Nephron (organoid): ENCODE data around the gene TBX5.

Source experiments
- H3K27ac Mint-ChIP-seq, 3 experiments: 2 replicates each; pipeline ENCODE4 v1.8.0; 2020; ENCODE audit warnings: mixed read lengths in 3 of 3, mild to moderate bottlenecking in 2 of 3, moderate library complexity in 1 of 3
- H3K27me3 Mint-ChIP-seq: 2 replicates; pipeline ENCODE4 v1.8.0; 2021; ENCODE audit warnings: low read depth, mild to moderate bottlenecking, moderate library complexity, mixed read lengths
- H3K36me3 Mint-ChIP-seq: 2 replicates; pipeline ENCODE4 v1.8.0; 2020; ENCODE audit warnings: low read depth, mixed read lengths
- H3K4me1 Mint-ChIP-seq: 2 replicates; pipeline ENCODE4 v1.8.0; 2020; ENCODE audit warnings: mixed read lengths
- H3K4me3 Mint-ChIP-seq, 3 experiments: 2 replicates each; pipeline ENCODE4 v1.8.0; 2020; ENCODE audit warnings: mild to moderate bottlenecking in 3 of 3, mixed read lengths in 3 of 3, moderate library complexity in 2 of 3
- H3K9me3 Mint-ChIP-seq: 2 replicates; pipeline ENCODE4 v1.8.0; 2020; ENCODE audit warnings: mixed read lengths
- TF ChIP-seq, protein P1 (sequence below), 3 experiments: fragments of 200-600 bp; sonication (generic); IDR thresholded peaks; one replicate each; pipeline ENCODE4 v1.5.0; 2021; ENCODE audit warnings: antibody characterized with exemption in 3 of 3; ENCODE audit not compliant: unreplicated experiment in 3 of 3

The TBX5 gene

DNA sequence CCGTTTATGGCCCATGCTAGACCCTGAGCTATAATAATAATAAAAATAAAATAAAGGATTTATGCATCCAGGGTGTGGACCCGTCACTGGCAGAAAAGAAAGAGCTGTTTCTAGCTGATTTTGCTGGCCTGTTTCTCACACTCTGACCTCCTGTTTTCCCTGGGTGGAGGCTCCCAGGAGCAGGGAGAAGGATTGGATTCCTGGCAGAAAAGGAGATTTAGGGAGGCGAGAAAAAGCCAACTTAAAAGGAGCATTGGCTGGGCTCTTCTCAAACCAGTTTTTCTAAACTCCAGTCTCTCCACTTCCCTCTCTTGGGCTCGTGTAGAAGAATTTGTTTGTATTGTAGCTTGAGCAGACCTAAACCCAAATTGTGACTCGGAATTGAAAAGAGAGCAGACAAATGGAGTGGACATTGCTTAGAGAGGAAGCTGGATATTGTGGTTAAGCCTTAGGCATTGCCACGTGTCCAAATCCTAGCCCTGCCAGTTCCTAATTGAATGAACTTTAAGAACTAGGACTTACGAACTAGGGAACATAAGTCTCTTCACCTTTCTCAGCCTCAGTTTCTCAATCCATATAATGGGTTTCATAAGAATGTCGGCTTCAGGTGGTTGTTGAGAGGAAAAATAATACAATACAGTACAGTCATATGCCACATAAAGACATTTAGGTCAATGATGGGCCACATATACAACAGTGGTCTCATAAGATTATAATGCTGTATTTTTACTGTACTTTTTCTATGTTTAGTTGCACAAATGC, 14.4 kb upstream of the TBX5 start:
- TF ChIP-seq, protein P1, sequence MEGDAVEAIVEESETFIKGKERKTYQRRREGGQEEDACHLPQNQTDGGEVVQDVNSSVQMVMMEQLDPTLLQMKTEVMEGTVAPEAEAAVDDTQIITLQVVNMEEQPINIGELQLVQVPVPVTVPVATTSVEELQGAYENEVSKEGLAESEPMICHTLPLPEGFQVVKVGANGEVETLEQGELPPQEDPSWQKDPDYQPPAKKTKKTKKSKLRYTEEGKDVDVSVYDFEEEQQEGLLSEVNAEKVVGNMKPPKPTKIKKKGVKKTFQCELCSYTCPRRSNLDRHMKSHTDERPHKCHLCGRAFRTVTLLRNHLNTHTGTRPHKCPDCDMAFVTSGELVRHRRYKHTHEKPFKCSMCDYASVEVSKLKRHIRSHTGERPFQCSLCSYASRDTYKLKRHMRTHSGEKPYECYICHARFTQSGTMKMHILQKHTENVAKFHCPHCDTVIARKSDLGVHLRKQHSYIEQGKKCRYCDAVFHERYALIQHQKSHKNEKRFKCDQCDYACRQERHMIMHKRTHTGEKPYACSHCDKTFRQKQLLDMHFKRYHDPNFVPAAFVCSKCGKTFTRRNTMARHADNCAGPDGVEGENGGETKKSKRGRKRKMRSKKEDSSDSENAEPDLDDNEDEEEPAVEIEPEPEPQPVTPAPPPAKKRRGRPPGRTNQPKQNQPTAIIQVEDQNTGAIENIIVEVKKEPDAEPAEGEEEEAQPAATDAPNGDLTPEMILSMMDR (IDR thresholded peaks at IDR 0.05; ENCODE audit: unreplicated experiment in 3 of 3) = no peak
- Mint-ChIP-seq H3K4me1 (no peaks in the 10 kb centered on the region), H3K27ac (no peak overlapping the region), H3K27me3 (peaks cover 98% of the 10 kb centered on the region), H3K9me3 (no peaks in the 10 kb centered on the region), H3K36me3 (no peaks in the 10 kb centered on the region), H3K4me3 (no peak overlapping the region)

DNA sequence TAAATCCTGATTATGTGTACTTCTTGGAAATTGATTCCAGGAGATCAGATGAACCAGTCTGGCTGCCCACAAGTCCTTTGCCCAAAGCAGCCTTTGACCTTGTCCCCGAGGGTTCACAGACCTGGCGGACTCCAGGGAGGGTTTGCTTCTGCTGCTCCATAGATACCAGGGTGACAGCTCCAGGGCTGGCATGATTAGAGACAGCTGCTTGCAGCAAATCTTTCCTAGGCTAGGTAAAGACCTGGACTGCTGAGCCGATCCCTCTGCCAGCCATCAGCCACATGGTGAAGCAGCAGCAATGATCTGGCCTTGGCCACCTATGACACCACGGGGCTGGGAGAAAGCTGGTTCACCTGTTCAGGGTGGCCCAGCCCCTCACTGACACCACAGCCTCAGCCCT, 10.1 kb upstream of the TBX5 start:
- Mint-ChIP-seq H3K27me3 (peaks cover 98% of the 10 kb centered on the region), H3K4me3 (no peak overlapping the region), H3K27ac (no peak overlapping the region), H3K4me1 (no peaks in the 10 kb centered on the region), H3K36me3 (no peaks in the 10 kb centered on the region), H3K9me3 (no peaks in the 10 kb centered on the region)
- TF ChIP-seq, protein P1 (IDR thresholded peaks at IDR 0.05; ENCODE audit: unreplicated experiment in 3 of 3) = no peak

DNA sequence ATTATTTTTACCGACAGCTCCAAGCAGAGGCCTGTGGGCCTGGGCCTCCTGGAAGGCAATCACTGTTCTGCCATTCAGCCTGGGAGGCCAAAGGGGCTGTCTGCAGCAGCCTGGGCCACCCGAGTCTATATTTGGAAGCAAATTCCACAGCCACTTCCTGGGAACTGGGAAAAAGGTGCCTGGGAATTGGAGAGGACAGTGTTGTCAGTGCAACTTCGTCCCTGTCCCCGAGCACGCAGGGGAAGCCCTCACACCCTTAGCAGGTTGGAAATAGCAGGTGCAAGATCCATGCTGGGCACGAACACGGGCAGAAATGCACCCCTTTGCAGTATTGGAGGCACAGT, 9.6 kb upstream of the TBX5 start:
- Mint-ChIP-seq H3K27ac (no peak overlapping the region), H3K9me3 (no peaks in the 10 kb centered on the region), H3K4me3 (no peak overlapping the region), H3K4me1 (no peaks in the 10 kb centered on the region), H3K27me3 (peaks cover 100% of the 10 kb centered on the region), H3K36me3 (no peaks in the 10 kb centered on the region)
- TF ChIP-seq, protein P1 (IDR thresholded peaks at IDR 0.05; ENCODE audit: unreplicated experiment in 3 of 3) = no peak

DNA sequence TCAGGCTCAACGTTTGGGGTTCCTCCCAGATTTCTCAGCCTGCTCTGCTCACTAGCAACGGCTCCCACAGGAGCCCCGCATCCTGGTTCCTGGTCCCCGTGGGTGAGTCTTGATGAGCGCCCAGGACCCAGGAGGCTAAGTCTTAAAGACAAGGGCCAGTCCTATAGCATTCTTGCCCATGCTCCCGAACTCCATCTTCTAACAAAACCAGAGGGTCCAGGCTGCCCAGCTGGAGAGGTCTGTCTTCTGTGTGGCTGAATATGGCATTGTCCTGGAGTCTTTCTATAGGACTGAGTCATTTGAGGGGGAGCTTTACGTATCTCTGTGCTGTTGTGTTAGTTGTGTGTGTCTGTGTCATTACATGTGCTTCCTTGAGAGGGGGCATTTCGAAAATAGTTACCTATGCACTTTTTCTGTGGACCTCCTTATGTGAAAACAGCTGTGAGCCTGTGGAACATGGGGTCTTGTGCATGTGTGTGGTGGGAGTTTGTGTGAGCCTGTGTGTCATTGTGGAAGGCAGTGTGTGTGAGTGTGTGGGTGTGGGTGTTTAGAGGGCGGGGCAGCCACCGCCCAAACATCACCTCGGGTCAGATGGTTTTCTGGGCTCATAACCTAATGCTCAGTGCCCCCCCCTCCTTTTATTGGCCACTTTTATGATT, 9.1 kb upstream of the TBX5 start:
- Mint-ChIP-seq H3K4me3 (no peak overlapping the region), H3K27me3 (peaks cover 100% of the 10 kb centered on the region), H3K36me3 (no peaks in the 10 kb centered on the region), H3K4me1 (no peaks in the 10 kb centered on the region), H3K9me3 (no peaks in the 10 kb centered on the region), H3K27ac (no peak overlapping the region)
- TF ChIP-seq, protein P1 (IDR thresholded peaks at IDR 0.05; ENCODE audit: unreplicated experiment in 3 of 3) = no peak

DNA sequence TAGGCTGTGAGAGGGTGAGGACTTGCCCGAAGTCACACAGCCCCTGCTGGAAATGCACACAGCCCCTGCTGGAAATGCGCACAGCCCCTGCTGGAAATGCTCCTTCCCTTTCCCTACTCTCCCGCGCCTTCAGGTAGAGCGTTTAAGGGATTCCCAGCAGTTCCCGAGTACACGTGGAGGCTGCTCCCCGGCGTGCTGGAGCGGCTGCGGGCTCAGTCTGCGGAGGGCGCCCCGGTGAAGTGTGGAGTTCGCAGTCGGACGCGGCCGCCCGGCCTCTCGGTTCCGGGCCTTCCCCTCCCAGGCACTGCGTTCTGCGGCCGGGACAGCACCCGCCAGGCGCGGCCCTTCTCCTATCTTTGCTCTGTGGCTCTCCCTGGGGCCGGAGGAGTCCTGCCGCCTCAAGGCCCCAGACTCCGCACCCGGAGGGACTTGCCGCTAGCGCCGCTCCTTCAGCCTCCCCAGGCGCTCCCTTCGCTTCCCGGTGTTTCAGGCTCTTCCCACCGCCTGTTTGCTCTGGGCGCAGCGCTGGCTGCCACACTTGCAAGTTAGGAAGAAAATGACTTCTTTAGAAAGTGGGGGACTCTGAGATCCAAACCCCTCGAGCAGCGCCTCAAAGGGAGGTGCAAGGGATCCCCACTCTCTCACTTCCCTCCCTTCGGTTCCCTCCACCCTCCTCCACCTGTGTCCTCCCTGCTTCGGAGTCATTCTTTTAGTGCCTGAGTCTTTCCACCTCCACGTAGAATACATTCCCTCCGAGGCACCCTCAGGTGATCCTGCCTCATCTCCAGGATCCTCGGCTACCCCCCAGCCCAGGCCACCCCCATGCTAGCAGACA, 8.3 kb upstream of the TBX5 start:
- TF ChIP-seq, protein P1 (IDR thresholded peaks at IDR 0.05; ENCODE audit: unreplicated experiment in 3 of 3) = no peak
- Mint-ChIP-seq H3K27ac (no peak overlapping the region), H3K27me3 (peaks cover 100% of the 10 kb centered on the region), H3K4me3 (no peak overlapping the region), H3K36me3 (no peaks in the 10 kb centered on the region), H3K4me1 (no peaks in the 10 kb centered on the region), H3K9me3 (no peaks in the 10 kb centered on the region)
